CD4-positive, alpha-beta T cell treated with Interleukin-2 at 100 ng/mL for 4 hours (primary cell): Measurements from ENCODE around the gene THRB.

Experiments
- DNase-seq: peaks from one replicate; pipeline ENCODE4 v3.0.0-alpha.2; 2020; ENCODE audit warnings: low spot score

Gene THRB

DNA sequence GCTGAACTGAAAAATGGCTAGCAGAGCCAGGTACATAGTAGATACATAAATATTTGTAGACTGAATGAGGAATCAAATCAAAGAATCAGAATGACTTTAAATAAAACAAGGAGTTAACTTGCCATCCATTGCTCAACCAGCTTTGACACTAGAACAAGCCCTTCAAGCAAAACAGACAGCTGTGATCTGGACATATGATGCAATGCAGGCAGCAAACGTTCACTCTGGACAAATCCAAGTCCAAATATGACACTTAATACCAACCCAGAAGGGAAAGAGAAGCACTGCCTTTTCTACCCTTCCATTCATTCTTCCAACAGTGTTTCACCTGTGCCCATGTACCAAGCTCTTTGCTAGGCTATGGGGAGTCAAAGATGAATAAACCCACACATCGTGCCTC lies 4.5 kb downstream of the THRB start:
- DNase-seq: no peak

DNA sequence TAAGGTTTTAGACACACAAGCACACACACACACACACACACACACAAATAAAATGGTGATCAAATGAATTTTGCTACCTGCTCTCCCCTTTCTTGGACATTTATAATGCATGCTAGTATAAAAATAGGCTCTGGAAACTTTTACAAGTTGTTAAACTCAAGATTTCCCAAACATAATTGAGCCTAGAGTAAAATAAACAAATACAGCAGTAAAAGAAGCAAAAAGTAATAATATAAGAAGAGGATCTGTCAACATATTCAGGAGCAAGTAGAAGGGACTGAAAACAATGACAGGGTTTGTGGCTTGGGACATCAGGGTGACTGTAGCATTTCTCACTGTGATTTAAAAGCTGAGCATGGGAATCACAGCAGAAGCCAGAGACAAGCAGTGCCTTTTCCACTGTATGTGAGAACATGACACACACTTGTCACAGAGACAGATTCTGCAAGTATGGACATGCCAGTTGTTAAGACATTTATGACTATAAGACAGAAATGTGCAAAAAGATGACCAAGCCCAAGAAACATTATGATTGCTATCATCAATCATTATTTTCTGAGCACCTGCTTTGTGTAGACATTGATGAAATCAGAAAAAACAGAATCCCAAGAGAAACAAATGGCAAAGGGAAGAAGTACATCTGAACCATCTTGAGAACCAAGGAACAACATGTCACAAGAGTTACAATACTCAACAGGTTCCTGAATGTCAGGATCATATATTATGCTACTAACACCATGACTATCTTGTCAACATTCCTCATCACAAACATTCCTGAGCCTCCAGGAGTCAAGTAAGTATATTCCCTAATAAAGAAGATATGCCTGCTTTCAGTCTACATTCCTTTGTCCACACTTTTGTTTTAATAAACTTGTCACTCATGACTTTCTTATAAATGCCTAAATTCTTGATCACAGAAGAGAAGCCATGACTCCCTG lies 7.1 kb downstream of the THRB start:
- DNase-seq: no peak

DNA sequence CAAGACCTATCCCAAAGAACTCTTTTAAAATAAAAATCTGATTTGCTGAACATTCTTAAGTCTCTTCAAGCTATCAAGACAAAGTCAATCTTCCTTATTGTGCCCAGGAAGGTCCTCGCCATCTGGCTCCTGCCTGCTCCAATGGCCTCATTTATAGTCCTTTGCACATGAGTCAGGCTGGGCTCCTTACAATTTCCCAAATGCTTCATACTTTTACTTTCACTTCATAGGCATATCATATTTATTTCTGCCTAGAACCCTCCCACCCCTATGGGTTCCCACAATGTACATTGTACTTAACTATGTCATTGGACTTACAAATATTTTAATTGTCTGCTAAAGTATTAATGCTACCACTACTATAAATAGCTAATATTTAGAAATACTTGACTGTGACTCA lies 9.1 kb downstream of the THRB start:
- DNase-seq: no peak

DNA sequence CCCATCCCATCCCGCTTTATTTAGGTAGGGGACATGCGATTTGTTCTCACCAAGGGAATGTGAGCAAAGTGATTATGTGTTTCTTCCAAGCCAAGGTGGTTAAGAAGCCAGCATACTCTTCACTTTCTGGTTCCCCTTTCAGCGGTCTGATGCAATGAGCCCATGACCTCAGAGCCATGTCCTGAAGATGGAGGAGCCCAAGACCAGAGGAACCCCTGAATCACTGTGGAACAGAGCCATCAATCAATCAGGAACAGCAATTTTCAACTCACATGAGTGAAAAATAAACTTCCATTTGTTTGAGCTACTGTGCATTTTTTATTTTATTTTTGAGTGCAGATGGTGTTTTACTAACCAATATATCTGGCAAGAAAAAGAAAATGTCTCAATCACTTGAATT lies 10.8 kb downstream of the THRB start:
- DNase-seq: no peak

DNA sequence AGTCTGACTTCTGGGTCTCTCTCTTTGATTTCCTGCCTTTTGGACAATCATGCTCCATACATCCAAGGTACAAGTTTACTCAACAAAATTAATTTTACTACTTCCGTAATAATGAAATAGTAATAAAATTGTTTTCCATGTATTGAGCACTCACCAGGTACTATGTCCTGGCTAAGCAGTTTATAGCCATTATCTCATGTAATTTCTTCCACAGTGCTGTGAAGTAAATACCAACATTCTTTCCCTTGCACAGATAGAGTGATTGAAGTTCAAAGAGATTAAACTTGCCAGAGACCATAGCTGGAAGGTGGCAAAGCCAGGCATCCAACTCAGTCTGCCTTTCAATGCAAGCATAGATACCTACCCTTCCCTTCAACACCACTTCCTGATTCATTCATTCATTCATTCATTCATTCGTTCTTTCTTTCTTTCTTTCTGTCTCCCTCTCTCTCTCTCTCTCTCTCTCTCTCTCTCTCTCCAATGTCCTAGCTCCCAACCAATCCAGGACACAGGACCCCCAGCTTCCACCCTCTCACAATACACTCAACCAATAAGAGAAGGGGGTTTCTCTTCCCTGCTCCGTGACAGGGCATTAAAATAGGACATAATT lies 12.4 kb downstream of the THRB start:
- no peak for DNase-seq

DNA sequence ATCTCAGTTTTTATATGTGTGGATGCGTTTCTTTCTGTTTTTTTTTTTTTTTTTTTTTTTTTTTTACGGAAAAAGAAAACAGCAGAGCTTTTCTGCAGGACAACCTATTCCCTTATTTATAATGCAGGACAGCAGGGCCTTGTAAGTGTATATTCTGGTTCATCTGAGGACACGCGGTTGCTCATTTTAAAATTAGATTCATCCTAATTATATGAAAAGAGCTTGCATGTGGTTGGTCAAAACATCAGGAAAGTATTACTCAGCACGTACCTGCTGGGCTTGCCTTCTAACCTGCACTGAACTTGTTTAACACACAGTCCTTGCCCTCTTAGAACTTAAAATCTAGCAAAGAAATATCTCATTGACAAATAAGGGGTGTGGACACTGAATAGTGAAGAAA lies 13.5 kb downstream of the THRB start:
- DNase-seq: no peak

DNA sequence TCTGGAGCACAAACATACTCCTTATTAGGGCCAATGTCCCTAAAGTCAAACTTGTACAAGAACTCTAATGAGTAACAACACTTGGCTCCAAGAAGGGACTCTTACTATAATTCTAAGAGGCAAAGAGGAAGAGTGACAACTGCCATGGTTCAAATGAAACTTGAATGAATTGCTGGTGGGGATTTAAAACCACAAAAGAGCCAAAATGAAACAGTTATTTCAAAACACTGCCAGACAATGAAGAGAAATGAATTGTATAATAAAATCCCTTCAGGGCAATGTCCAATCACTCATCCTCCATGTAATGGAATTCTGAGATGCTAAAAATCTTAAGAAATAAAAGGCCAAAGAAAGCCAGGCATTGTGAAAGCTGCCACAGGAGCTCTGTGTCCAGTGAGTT lies 14.2 kb downstream of the THRB start:
- DNase-seq: no peak

DNA sequence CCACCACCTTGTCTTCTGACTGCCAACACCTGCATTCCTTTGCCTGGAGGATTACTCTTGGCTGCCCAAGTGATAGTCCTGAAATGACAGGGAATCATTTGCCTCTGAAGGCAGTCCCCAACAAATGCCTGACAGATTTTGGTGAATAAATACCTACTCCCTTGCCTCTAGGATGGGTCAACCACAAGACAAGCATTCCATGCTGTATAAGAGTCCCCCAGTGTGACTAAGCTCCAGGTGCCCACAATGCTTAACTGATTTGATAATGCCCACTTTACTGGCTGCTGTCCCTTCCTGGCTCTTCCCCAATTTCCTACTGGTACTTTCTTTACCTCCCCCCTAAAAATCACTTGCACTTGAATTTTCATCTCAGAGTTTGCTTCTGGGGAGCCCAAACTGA lies 14.8 kb downstream of the THRB start:
- no peak for DNase-seq

DNA sequence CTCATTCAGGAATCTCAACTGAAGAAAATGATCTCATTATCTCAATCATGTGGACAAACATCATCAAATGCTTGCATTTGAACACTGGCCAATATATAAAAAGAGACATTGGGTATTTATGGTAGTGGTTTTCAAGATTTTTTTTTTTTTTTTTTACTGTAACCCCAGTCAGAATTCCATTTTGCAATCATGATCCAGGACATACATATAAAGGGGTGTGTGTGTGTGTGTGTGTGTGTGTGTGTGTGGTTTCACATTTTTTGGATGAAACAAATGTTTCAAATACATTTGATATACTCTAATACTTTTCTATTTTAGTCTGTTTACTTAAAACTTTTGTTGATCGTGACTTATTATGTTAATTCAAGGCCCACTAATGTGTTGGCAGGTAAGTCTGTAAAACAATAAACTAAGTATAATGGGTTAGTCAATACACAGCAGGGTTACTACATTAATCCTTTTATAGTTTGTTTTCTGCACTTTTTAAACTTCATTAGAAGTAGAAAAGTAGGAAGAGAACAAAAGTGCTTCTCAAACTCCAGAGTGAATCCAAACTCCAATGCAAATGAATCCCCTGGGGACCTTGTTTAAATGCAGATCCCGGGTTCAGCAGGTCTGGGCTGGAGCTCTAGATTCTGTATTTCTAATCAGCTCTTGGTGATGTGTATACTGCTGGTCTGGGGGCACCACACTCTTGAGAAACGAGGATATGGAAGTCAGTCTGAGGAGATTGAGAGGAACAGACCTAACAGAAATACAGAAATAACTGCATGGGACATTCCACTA lies 17.6 kb downstream of the THRB start:
- DNase-seq: no peak

DNA sequence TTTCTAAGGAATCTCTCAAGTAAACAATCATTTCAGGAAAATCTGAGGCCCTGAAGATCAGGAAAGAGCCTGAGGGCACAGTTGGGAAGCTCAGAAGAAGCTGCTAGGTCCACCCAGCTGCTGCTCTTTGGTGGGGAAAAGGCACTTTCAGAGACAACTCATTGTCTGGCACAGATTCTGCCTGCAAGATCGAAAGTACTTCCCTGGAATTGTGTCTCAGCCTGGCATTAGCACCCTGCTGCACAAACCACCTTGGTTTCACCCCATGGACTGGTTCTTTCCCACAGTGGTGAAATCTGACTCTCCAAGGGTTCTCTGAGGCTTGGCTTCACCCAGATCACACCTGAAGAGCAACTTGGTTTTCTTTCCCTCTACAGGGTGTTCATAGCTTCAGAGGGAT lies 18.7 kb downstream of the THRB start:
- no peak for DNase-seq

DNA sequence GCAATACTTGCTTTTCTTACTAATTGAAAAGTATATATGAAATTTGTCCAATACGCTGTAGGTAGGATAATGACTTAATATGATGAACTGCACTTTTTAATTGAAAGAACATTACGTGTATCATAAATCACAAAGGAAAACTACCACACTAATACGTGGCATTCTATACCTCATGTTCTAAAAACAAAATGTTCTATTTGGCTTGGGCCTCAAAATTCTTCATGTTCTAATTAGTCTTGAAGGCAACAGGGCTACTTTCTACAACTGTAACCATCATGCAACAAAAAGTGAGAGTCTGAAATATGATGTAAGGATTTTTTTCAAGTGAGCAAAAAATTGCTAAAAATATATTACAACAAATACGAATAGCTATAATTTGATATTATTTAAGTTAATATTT lies 19.8 kb downstream of the THRB start:
- DNase-seq: no peak

DNA sequence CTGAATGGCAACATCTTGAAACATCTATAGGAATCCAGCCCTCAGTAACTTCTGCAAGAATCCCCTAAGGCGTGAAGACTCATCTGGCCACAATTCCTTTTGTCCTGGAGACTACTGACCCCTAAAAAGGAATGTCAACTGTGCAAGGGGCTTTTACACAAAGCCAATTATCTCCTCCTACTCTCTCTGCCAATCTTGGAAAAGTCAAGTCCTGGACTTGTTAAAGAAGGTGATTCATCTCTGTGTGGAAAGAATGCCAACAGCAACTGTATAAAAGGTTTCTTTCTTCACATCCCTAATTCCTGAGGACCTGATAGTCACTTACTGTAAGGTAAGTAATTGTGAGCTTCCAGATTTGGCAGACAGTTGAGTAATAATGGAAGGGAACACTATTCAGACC lies 22.3 kb downstream of the THRB start:
- DNase-seq: no peak

DNA sequence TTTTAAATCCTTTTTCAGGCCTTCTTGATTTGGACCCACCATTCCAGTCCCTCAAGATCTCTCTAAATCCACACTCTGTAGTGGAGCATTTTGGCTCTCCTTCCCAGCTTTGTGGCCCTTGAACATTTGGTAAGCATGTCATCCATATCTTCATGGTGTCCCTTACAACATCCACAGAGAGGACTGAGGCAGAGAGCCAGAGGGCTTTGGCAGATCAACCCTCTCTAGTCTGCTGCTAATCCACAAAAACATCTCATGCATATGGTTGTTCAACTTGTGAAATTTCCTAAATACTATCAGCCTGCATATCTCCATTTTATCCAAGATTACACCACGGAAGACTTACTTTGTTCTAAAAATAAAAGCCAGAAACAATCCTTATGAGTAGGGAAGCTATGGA lies 23.2 kb downstream of the THRB start:
- no peak for DNase-seq

DNA sequence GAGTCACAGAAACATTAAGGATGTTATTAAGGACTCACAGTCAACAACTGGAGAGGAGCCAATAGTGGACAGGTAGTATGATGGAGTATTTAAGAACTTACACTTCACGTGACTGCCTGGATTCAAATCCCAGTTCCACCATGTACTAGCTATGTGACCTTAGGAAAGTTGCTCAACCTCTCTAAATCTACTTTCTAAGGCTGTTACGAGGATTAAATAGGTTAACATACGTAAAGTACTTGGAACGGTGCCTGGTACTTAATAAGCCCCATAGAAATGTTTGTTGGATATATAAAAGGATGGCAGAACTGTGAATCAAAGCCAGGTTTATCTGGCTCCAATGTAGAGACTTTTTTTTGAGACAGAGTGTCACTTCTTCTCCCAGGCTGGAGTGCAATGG lies 24.4 kb downstream of the THRB start:
- DNase-seq: no peak

DNA sequence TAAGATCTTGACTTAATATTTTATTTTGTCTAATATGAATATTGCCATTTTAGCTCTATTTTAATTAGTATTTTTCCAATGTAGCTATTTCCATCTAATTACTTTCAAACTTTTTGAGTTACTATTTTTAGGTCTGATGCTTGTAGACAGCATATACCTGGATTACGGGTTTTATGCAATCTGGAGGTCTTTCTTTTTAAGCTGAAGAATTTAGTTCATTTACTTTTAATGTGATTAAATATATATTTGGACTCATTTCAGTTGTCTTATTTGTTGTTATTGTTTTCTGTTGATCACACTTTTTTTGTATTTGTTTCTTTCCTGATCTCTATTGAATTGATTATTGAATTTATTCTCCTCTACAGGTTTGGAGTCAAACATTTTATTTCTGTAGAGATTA lies 30.3 kb downstream of the THRB start:
- no peak for DNase-seq

DNA sequence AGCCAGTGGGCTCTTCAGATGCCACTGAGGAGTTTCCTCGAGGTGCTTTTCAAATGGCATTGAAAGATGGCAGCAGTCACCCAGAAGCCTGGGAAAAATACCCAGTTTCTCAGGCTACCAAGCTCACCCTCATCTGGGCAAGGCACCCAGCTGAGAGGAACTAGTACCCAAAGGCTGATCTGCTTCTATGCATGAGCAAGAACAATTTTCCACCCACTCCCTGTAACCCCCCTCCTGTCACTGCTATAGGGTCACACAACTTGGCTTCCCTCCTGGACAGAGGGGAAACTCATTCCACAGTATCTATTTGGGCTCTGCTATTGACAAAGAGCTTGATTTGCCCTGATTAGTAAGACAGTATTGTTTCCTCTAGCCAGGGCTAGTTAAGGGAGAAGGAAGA lies 31.9 kb downstream of the THRB start:
- DNase-seq: no peak

DNA sequence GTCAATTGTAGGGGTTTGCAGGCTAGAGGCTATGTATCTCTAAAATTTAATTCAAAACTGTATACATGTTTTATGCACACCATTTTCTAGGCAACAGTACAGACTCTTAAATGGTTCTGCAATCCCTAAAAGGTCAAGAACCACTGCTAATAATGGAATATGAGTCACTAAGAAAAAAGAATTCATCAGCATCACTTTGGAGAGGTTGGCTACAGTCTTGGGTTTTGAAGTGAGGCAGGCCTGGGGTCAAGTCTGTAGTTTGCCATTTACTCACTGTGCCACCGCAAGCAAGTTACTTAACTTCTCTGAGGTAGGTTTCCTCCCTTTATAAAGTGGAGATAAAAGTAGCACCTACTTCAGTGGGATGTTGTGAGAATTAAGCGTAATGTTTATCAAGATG lies 33.7 kb downstream of the THRB start:
- no peak for DNase-seq

DNA sequence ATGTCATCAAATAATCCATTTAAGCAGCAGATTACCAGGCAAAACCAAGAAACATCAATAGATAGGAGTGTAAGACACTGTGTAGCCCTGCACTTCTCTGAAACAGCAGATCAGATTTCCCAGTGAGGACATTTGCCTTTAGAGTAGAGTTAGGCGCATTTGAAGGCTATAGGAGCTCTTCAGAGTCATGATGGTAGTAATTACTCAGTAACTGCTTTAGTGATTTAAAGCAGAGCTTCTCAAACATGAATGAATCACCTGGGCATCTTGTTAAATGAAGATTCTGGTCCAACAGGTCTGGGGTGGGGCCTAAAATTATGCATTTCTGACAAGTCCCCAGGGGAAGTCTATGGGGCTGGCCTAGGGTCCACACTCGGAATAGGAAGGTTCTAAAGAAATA lies 36.9 kb downstream of the THRB start:
- DNase-seq: no peak

DNA sequence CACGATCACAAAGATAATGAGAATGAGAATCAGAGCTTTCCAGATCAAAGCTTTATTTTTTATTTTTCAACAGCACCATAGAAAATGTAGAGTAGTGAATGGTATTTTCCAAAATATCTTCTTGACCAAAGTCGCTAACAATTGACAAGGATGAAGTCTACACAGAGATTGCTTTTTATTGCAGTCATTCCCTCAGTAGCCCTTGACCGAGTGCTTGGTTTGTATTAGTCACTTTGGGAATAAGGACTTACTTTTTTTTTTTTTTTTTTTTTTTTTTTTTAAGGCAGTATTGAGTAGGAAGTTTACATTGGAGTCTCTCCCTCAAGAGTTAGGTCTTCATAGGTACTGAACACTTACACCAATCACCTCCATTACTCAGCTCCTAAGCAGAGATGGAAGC lies 39.8 kb downstream of the THRB start:
- no peak for DNase-seq

DNA sequence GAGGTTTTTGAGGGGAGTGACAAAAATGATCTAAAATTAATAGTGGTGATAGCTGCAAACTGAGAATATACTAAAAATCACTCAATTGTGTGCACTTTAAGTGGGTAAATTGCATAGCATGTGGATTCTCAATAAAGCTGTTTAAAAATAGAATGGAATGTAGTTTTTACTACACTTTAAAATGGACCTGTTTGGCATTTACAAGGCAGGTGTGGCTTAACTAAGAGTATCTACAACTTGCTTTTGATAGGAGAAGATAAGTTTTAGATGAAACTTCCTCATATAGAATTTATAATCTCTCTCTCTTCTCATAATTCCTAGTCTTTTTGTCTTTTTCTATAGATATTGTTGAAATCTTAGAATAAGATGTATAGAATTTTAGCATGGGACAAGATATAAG lies 40.3 kb downstream of the THRB start:
- DNase-seq: no peak

DNA sequence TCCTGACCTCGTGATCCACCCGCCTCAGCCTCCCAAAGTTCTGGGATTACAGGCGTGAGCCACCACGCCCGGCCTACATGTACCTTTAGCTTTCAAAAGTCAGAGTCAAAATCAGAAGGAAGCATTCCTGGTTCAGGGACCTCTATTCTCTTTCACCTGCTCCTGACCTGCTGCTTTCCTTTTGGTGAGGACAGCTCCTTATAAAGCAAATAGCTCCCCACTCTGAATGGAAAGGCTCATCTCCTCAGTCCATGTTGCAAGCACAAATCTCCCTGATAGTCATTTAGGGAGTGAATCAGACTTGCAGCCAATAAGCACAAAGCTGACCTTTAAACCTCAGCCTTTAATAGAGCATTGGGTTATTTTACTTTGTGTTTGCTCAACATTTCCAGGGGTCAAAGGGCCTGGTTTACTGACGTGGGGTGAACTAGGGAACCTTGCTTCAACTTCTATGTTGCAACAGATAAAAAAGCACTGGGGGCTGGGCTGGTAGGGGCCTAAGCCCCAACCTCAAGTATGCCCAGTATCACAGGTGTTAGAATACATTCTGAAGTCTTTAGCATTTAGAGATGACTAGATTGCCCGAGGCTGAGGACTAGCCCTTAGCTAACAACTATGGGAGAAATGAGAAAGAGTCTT lies 43.1 kb downstream of the THRB start:
- DNase-seq: no peak

DNA sequence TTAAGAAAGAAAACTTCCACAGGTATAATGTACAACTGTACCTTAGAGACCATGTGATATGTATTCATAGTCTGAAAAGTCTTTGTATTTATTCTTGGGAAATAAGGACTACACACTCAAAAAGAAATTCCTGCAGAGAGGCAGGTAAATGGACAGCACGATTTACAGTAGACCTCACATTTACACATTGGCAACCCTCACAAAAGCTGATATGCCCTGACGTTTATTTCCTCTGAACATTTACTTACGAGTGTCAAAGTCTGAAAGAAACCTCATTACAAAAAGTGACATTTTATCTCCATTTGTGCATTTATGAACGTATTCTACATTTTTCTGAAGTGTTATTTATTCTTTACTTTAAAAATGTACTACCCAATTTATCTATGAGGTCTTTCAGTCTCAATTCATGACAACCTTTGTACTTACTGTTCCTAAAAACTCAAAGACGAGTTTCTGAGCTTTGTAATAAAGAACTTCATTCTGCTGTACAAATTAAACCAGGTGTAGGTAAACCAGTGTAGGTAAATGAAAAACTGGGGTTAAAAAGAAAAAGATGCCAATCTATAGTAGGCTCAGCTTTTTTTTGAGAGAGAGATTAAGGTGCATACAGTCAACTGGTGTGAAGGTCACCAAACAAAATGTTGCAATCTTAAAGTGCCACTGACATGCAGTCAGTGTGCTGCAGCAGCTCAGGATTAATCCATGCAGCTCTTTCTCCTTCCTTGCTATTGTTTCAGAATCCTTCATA lies 44.3 kb downstream of the THRB start:
- DNase-seq: no peak
